Neural progenitor cell (in vitro differentiated cells): ENCODE measurements around the gene PLN.

Experiments used
- EZH2 ChIP-seq: fragments of 200-600 bp; sonication (generic); IDR thresholded peaks from 2 replicates; pipeline ENCODE4 v1.6.1; 2017; ENCODE audit warnings: antibody characterized with exemption, mild to moderate bottlenecking, moderate library complexity
- EZH2phosphoT487 ChIP-seq: fragments of 200-600 bp; sonication (generic); IDR thresholded peaks from 2 replicates; pipeline ENCODE4 v1.6.1; 2017; ENCODE audit warnings: antibody characterized with exemption
- TF ChIP-seq, protein P1 (sequence below): fragments of 200-600 bp; sonication (generic); IDR thresholded peaks from 2 replicates; pipeline ENCODE4 v1.5.1; 2017; ENCODE audit warnings: antibody characterized with exemption, mild to moderate bottlenecking

DNA sequence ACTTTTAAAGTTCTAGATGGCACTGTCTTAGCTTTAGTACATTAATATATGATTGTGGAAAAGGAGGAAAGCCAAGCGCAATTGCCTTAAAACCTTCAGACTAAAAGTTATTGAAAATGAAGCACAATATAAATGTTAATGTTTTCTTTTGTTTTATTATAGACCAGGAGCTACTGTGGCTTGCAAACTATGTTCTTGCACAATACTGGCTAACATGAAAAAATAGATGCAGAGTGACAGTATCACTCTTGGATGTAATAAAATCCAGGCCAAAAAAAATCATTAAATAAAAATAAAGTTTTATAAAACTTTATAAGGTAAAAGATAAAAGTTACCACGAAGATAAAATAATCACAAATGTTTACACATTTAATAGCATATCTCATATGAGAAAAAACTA, 18.3 kb upstream of the PLN start:
- TF ChIP-seq, protein P1, sequence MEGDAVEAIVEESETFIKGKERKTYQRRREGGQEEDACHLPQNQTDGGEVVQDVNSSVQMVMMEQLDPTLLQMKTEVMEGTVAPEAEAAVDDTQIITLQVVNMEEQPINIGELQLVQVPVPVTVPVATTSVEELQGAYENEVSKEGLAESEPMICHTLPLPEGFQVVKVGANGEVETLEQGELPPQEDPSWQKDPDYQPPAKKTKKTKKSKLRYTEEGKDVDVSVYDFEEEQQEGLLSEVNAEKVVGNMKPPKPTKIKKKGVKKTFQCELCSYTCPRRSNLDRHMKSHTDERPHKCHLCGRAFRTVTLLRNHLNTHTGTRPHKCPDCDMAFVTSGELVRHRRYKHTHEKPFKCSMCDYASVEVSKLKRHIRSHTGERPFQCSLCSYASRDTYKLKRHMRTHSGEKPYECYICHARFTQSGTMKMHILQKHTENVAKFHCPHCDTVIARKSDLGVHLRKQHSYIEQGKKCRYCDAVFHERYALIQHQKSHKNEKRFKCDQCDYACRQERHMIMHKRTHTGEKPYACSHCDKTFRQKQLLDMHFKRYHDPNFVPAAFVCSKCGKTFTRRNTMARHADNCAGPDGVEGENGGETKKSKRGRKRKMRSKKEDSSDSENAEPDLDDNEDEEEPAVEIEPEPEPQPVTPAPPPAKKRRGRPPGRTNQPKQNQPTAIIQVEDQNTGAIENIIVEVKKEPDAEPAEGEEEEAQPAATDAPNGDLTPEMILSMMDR, result no peak
- TF ChIP-seq EZH2, result no peak
- no peak for TF ChIP-seq EZH2phosphoT487
